H1 (cell line): ENCODE data around the gene RAP1GAP. TPM values are rescaled to one million over a fixed set of nuclear protein-coding genes. Genes with fewer than 3 reads are reported as not detected.

Experiments used
- BCL11A ChIP-seq, 2 experiments: IDR thresholded peaks; one replicate each; pipeline ENCODE4 v1.6.1; 2011; ENCODE audit warnings: low read depth in 2 of 2, low read length in 2 of 2, mild to moderate bottlenecking in 2 of 2
- CBX8 ChIP-seq: fragments of 300-800, 300-1000 bp; sonication (generic); IDR thresholded peaks from 2 replicates; pipeline ENCODE4 v1.7.1; 2016; ENCODE audit warnings: low read depth, low read length, borderline replicate concordance
- CHD7 ChIP-seq: fragments of 300-600 bp; sonication (generic); IDR thresholded peaks from 2 replicates; pipeline ENCODE4 v1.7.1; 2012; ENCODE audit warnings: low read length, moderate library complexity, mild to moderate bottlenecking, inconsistent platforms; ENCODE audit not compliant: insufficient replicate concordance
- PHF8 ChIP-seq: fragments of 200-600 bp; sonication (generic); conservative IDR thresholded peaks from 2 replicates; pipeline ENCODE4 v1.7.1; 2012; ENCODE audit warnings: low read depth, mild to moderate bottlenecking, inconsistent platforms, low read length, moderate library complexity
- SIN3A ChIP-seq, 2 experiments: IDR thresholded peaks in 1 of 2; conservative IDR thresholded peaks in 1 of 2; 2 replicates each; pipeline ENCODE4 v1.6.1; 2011 to 2012; ENCODE audit warnings: low read length in 2 of 2, improper control_type of control experiment in 1 of 2, low read depth in 1 of 2, mild to moderate bottlenecking in 1 of 2
- TEAD4 ChIP-seq: IDR thresholded peaks from 2 replicates; pipeline ENCODE4 v1.6.1; 2012; ENCODE audit warnings: low read depth, low read length, inconsistent platforms, mixed read lengths
- polyA plus RNA-seq, 7 experiments: library from polyadenylated mRNA; depleted of rRNA in 3 of 7; stranded (reverse) in 5 of 7; unstranded in 2 of 7; fragments of >200 nt in 5 of 7; fragments of 200-250 nt in 2 of 7; gene quantifications; 1 replicate in 5 of 7; 2 replicates in 1 of 7; 4 replicates in 1 of 7; pipeline versions ENCODE4 v1.2.1 to v1.2.3, GENCODE V29; 2011 to 2013; ENCODE audit warnings: missing spikeins in 2 of 7, mixed read lengths in 2 of 7
- total RNA-seq: library from RNA; stranded (reverse); fragmentation: NEBNext Ultra II Directional; extraction: Animal tissue kit (Norgen Biotek cat#: 25700); gene quantifications from 2 replicates; pipeline ENCODE4 v1.2.1, GENCODE V29; 2021

The RAP1GAP gene
- total and polyA plus RNA-seq, 2 of the 8 experiments (the other 6 are each of a cell fraction or from before 2014, with no cell fraction given) = 8.4 TPM

GRCh38 chr1:21620496-21620895 is 48.7 kb downstream of the RAP1GAP start (continued):
- TF ChIP-seq CHD7 (no peak), TEAD4 (no peak), PHF8 (no peak), SIN3A (conservative IDR thresholded peaks at IDR 0.05 in 1 of 2, IDR thresholded peaks at IDR 0.05 in 1 of 2; ENCODE audit: low read depth in 1 of 2, low read length in 2 of 2) (no peak), CBX8 (no peak), BCL11A (IDR thresholded peaks at IDR 0.05; ENCODE audit: low read depth in 2 of 2, low read length in 2 of 2) (no peak)
